GM10266 (cell line): ENCODE data around the gene DACH1.

ENCODE experiments used
- DNase-seq: peaks from one replicate; pipeline ENCODE4 v3.0.0; 2012; ENCODE audit errors: extremely low spot score
- CTCF ChIP-seq: IDR thresholded peaks from 2 replicates; pipeline ENCODE4 v1.5.1; 2012; ENCODE audit warnings: mild to moderate bottlenecking, low read depth; ENCODE audit not compliant: control insufficient read depth, insufficient read depth; ENCODE audit errors: missing control alignments

Gene DACH1

GRCh38 chr13:71474936-71475335 is 392.1 kb downstream of the DACH1 start:
- no peak for DNase-seq
- no peak for TF ChIP-seq CTCF

GRCh38 chr13:71469626-71470025 is 397.4 kb downstream of the DACH1 start:
- no peak for TF ChIP-seq CTCF

GRCh38 chr13:71464686-71465085 is 402.3 kb downstream of the DACH1 start:
- DNase-seq: no peak
- TF ChIP-seq CTCF: no peak

More at GRCh38 chr13:71469626-71470025, 397.4 kb downstream of the DACH1 start:
- no peak for DNase-seq

- no peak for TF ChIP-seq CTCF
- no peak for DNase-seq
Observed at GRCh38 chr13:71461892-71462291, 405.1 kb downstream of the DACH1 start.

- DNase-seq: no peak
- TF ChIP-seq CTCF: no peak
Observed at GRCh38 chr13:71460211-71460610, 406.8 kb downstream of the DACH1 start.

GRCh38 chr13:71459708-71460107 is 407.3 kb downstream of the DACH1 start:
- TF ChIP-seq CTCF: no peak
- DNase-seq: no peak

- no peak for DNase-seq
- no peak for TF ChIP-seq CTCF
Observed at GRCh38 chr13:71457645-71458044, 409.4 kb downstream of the DACH1 start.

GRCh38 chr13:71456136-71456535 is 410.9 kb downstream of the DACH1 start:
- no peak for DNase-seq
- TF ChIP-seq CTCF: no peak
